GM12864 (cell line): ENCODE measurements around the gene RBFOX2.

Source experiments
- DNase-seq: peaks from one replicate; pipeline ENCODE4 v3.0.0-alpha.2; 2011; ENCODE audit warnings: low read depth
- H3K4me3 ChIP-seq: 2 replicates; pipeline ENCODE4 v1.5.1; 2011; ENCODE audit warnings: mild to moderate bottlenecking, low read depth, low read length, control low read depth
- CTCF ChIP-seq: IDR thresholded peaks from 2 replicates; pipeline ENCODE4 v1.5.1; 2011; ENCODE audit warnings: low read depth, mild to moderate bottlenecking, moderate library complexity, low read length, control low read depth, inconsistent platforms; ENCODE audit errors: missing control alignments

RBFOX2 gene

DNA sequence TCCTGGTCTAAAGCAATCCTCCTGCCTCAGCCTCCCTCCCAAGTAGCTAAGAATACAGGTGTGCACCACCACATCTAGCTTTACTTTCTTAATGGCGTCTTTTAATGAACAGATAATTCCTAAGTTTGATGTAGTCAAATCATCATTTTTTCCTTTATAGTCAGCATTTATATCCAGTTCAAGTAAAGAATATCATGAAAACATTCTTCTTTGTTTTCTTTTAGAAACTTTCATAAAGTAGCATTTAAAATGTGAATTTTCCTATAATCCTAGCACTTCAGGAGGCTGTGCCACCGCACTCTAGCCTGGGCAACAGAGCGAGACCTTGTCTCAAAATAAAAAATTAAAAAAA, 61.6 kb downstream of the RBFOX2 start:
- no peak for TF ChIP-seq CTCF
- DNase-seq: no peak

DNA sequence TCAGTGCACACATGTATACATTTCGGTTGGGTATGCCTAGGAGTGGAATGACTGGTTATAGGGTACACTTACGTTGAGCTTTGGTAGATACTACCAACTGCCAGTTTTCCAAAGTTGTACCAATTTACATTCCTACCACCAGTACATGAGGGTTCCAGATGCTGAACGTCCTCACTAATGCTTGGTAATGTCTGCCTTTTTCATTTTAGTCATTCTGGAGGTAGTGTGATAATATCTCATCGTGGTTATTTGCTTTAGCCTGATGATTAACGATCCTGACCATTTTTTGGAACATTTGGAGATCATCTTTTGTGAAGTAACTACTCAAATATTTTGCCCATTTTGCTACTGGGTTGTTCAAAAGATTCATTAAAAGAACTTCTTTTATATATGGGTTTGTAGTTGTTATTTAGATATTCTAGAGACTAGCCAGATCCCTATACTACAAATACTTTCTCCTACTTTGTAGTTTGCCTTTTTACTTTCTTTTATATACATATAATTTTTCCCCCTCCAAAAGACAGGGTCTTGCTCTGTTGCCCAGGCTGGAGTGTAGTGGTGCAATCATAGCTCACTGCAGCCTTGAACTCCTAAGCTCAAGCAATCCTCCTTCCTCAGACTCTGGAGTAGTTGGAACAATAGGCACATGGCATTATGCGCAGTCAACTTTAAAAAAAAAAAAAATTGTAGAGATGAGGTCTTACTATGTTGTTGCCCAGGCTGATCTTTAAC, 62.1 kb downstream of the RBFOX2 start:
- no peak overlapping the region for H3K4me3 ChIP-seq
- no peak for DNase-seq
- TF ChIP-seq CTCF: no peak

More for the DNA sequence above, 61.6 kb downstream of the RBFOX2 start:
- H3K4me3 ChIP-seq: no peak overlapping the region

GRCh38 chr22:35963237-35963810, 65.3 kb downstream of the RBFOX2 start:
- no peak for TF ChIP-seq CTCF
- H3K4me3 ChIP-seq: no peak overlapping the region
- no peak for DNase-seq

- TF ChIP-seq CTCF: no peak
- no peak for DNase-seq
- H3K4me3 ChIP-seq: no peak overlapping the region
These were observed 66.9 kb downstream of the RBFOX2 start for GRCh38 chr22:35961480-35962295.

- H3K4me3 ChIP-seq: no peak overlapping the region
- TF ChIP-seq CTCF: no peak
- no peak for DNase-seq
These were observed 67.8 kb downstream of the RBFOX2 start for GRCh38 chr22:35960854-35961253.

DNA sequence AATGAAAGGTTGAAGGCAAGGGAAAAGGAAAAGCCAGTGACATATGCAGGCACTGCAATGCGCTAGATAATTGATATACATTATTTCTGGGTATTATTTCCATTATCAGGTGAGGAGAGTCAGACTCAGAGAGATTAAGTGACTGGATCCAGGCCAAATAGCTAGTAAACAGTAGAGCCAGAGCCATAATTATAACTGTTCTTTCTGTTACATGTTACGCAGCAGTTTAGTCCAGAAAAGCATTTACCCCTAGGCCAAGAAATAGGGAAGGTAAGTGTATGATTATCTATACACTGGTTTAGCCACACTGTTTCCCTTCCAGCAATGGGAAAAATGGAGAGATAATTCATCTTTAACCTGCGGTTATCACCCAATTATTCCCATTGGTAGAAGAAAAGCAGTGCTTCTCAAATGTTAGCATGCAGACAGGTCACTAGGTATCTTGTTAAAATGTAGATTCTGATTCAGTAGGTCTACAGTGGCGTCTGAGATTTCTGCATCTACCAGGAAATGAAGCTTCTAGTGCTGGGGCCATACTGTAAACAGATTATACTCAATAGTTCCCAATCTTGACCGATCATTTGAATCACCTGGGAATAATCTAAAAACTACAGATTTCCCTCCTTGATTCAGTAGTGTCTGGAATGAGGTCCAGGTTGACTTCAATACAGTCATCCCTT, 69.4 kb downstream of the RBFOX2 start:
- no peak overlapping the region for H3K4me3 ChIP-seq
- no peak for DNase-seq
- no peak for TF ChIP-seq CTCF
